CD4-positive, alpha-beta memory T cell (primary cell): Measurements from ENCODE around the gene FZR1. TPM values are rescaled to one million over a fixed set of nuclear protein-coding genes. Genes with fewer than 3 reads are reported as not detected.

Experiments used
- CTCF ChIA-PET: fragments of 350-600 bp; sonication (Branson Sonifier 250); formaldehyde crosslinking; loops from one replicate; lab custom pipeline; 2021; ENCODE audit warnings: inconsistent platforms; ENCODE audit not compliant: partially characterized antibody; lab: Charles Lee
- POLR2A ChIA-PET: fragments of 350-600 bp; sonication (Branson Sonifier 250); formaldehyde crosslinking; loops from one replicate; lab custom pipeline; 2021; ENCODE audit not compliant: partially characterized antibody; lab: Charles Lee
- DNase-seq, 5 donors: peaks; one replicate each; pipeline versions ENCODE4 v3.0.0 to v3.0.0-alpha.2; 2020 to 2022; ENCODE audit warnings: mixed read lengths in 1 of 5
- H3K27ac ChIP-seq: one replicate; pipeline ENCODE4 v1.7.0; 2013; ENCODE audit warnings: low read depth, low read length
- H3K27me3 ChIP-seq: 2 replicates; pipeline ENCODE4 v1.7.0; 2013; ENCODE audit warnings: mild to moderate bottlenecking, low read length, moderate library complexity; ENCODE audit not compliant: insufficient read depth
- H3K36me3 ChIP-seq: 2 replicates; pipeline ENCODE4 v1.7.0; 2013; ENCODE audit warnings: mild to moderate bottlenecking, low read length, moderate library complexity; ENCODE audit not compliant: insufficient read depth
- H3K4me1 ChIP-seq: 2 replicates; pipeline ENCODE4 v1.7.0; 2013; ENCODE audit warnings: mild to moderate bottlenecking, low read length, moderate library complexity; ENCODE audit not compliant: insufficient read depth
- H3K4me3 ChIP-seq, 2 donors: one replicate each; pipeline ENCODE4 v1.7.0; 2013; ENCODE audit warnings: low read length in 2 of 2, mild to moderate bottlenecking in 1 of 2
- H3K9me3 ChIP-seq, 2 donors: one replicate each; pipeline ENCODE4 v1.7.0; 2013; ENCODE audit warnings: low read length in 2 of 2, control low read depth in 1 of 2; ENCODE audit not compliant: control insufficient read depth in 1 of 2
- H3K27ac Mint-ChIP-seq, 7 donors: one replicate each; pipeline ENCODE4 v1.8.0; 2020 to 2021; ENCODE audit warnings: mixed read lengths in 7 of 7, mild to moderate bottlenecking in 6 of 7, inconsistent platforms in 3 of 7, moderate library complexity in 3 of 7
- H3K27me3 Mint-ChIP-seq, 2 donors: one replicate each; pipeline ENCODE4 v1.8.0; 2020 to 2021; ENCODE audit warnings: mixed read lengths in 2 of 2
- H3K36me3 Mint-ChIP-seq, 2 donors: one replicate each; pipeline ENCODE4 v1.8.0; 2020 to 2021; ENCODE audit warnings: mixed read lengths in 2 of 2, inconsistent platforms in 1 of 2, mild to moderate bottlenecking in 1 of 2
- H3K4me1 Mint-ChIP-seq, 4 donors: one replicate each; pipeline ENCODE4 v1.8.0; 2020 to 2021; ENCODE audit warnings: mixed read lengths in 4 of 4, mild to moderate bottlenecking in 1 of 4
- H3K4me3 Mint-ChIP-seq, 8 donors: one replicate each; pipeline ENCODE4 v1.8.0; 2020 to 2021; ENCODE audit warnings: mixed read lengths in 8 of 8, mild to moderate bottlenecking in 7 of 8, moderate library complexity in 6 of 8, inconsistent platforms in 3 of 8
- H3K9me3 Mint-ChIP-seq, 8 donors: one replicate each; pipeline ENCODE4 v1.8.0; 2020 to 2021; ENCODE audit warnings: mixed read lengths in 8 of 8, mild to moderate bottlenecking in 5 of 8, inconsistent platforms in 3 of 8, moderate library complexity in 1 of 8
- intact Hi-C: fragments of 100-400 bp; cut with micrococcal nuclease; formaldehyde crosslinking; loops from one replicate; pipeline ENCODE4 v1.15.1; 2023
- polyA plus RNA-seq, 2 donors: library from polyadenylated mRNA; unstranded; fragments of 300-500 nt; fragmentation: Illumina TruSeq; gene quantifications; one replicate each; pipeline ENCODE4 v1.2.3, GENCODE V29; 2021
- total RNA-seq, 2 experiments: library from RNA; stranded (reverse); gene quantifications; one replicate each; pipeline ENCODE4 v1.2.3, GENCODE V29; 2021

The FZR1 gene
- total and polyA plus RNA-seq, 4 experiments from 2014 or later, result 7.1 to 73.7 (median 44.7) TPM

- Histone ChIP-seq H3K4me3 (no peak overlapping the region), H3K4me1 (no peaks in the 10 kb centered on the region), H3K27me3 (no peaks in the 10 kb centered on the region), H3K27ac (no peak overlapping the region), H3K9me3 (no peaks in the 10 kb centered on the region), H3K36me3 (peaks cover 37% of the 10 kb centered on the region)
- intact Hi-C loops, result no loop called here
- Mint-ChIP-seq H3K36me3 (peaks cover 8 to 26% of the 10 kb centered on the region in 2 donors), H3K27ac (peak overlapping the region in 1 of 7 donors; percentile 17), H3K27me3 (no peaks in the 10 kb centered on the region), H3K9me3 (no peaks in the 10 kb centered on the region), H3K4me1 (peaks cover 5 to 20% (median 6%) of the 10 kb centered on the region in 4 donors), H3K4me3 (no peak overlapping the region)
- no peak for DNase-seq
- CTCF ChIA-PET, result interaction anchor here (0.6 to 1.3 kb wide), 2 partner anchors 44 to 833 kb away, joined by 3 to 4 read pairs; no protein-coding TSS in a partner anchor
- POLR2A ChIA-PET, result interaction anchor here (0.5 to 0.9 kb wide), 3 partner anchors 17 to 36 kb away, joined by 3 to 4 read pairs (median 3); no protein-coding TSS in a partner anchor
These were observed 16.6 kb downstream of the FZR1 start for GRCh38 chr19:3522421-3523360.

- peaks cover 4 to 15% (median 6%) of the 10 kb centered on the region in 4 donors for H3K4me1 Mint-ChIP-seq
- Histone ChIP-seq H3K27me3 (no peaks in the 10 kb centered on the region), H3K36me3 (peaks cover 38% of the 10 kb centered on the region), H3K4me1 (no peaks in the 10 kb centered on the region), H3K4me3 (no peak overlapping the region), H3K9me3 (no peaks in the 10 kb centered on the region), H3K27ac (no peak overlapping the region)
- ChIA-PET POLR2A (interaction anchor here (0.9 kb wide), 1 partner anchor 22 kb away, joined by 3 read pairs; no protein-coding TSS in a partner anchor), CTCF (no interaction called here)
- no peaks in the 10 kb centered on the region for H3K27me3 Mint-ChIP-seq
- intact Hi-C loops, result no loop called here
- H3K36me3 Mint-ChIP-seq, result peaks cover 8 to 25% of the 10 kb centered on the region in 2 donors
- H3K4me3 Mint-ChIP-seq, result no peak overlapping the region
- DNase-seq, result no peak
- H3K9me3 Mint-ChIP-seq, result no peaks in the 10 kb centered on the region
- H3K27ac Mint-ChIP-seq, result no peak overlapping the region
These were observed 17.4 kb downstream of the FZR1 start for GRCh38 chr19:3523361-3524077.

- H3K36me3 Mint-ChIP-seq, result peaks cover 8 to 21% of the 10 kb centered on the region in 2 donors
- ChIA-PET CTCF (no interaction called here), POLR2A (no interaction called here)
These were observed 18.1 kb downstream of the FZR1 start for GRCh38 chr19:3524078-3524842.

GRCh38 chr19:3524904-3525451, 18.9 kb downstream of the FZR1 start:
- H3K4me3 ChIP-seq, result no peak overlapping the region
- H3K4me3 Mint-ChIP-seq, result no peak overlapping the region
- no peaks in the 10 kb centered on the region for H3K27me3 ChIP-seq
- peaks cover 4 to 10% (median 5%) of the 10 kb centered on the region in 4 donors for H3K4me1 Mint-ChIP-seq
- intact Hi-C loops, result no loop called here
- ChIA-PET CTCF (no interaction called here), POLR2A (no interaction called here)
- no peaks in the 10 kb centered on the region for H3K4me1 ChIP-seq
- DNase-seq, result no peak
- H3K36me3 Mint-ChIP-seq, result peaks cover 8 to 21% of the 10 kb centered on the region in 2 donors
- H3K9me3 ChIP-seq, result no peaks in the 10 kb centered on the region
- H3K27ac Mint-ChIP-seq, result no peak overlapping the region
- no peaks in the 10 kb centered on the region for H3K27me3 Mint-ChIP-seq
- no peak overlapping the region for H3K27ac ChIP-seq
- peaks cover 33% of the 10 kb centered on the region for H3K36me3 ChIP-seq
- H3K9me3 Mint-ChIP-seq, result no peaks in the 10 kb centered on the region

More at GRCh38 chr19:3524078-3524842, 18.1 kb downstream of the FZR1 start:
- Histone ChIP-seq H3K27ac (no peak overlapping the region), H3K9me3 (no peaks in the 10 kb centered on the region), H3K4me3 (no peak overlapping the region), H3K4me1 (no peaks in the 10 kb centered on the region), H3K27me3 (no peaks in the 10 kb centered on the region), H3K36me3 (peaks cover 33% of the 10 kb centered on the region)
- DNase-seq, result no peak
- H3K9me3 Mint-ChIP-seq, result no peaks in the 10 kb centered on the region
- H3K4me3 Mint-ChIP-seq, result no peak overlapping the region
- H3K27me3 Mint-ChIP-seq, result no peaks in the 10 kb centered on the region
- H3K27ac Mint-ChIP-seq, result no peak overlapping the region
- H3K4me1 Mint-ChIP-seq, result peaks cover 4 to 10% (median 5%) of the 10 kb centered on the region in 4 donors
- intact Hi-C loops, result no loop called here

- no peaks in the 10 kb centered on the region for H3K9me3 Mint-ChIP-seq
- no peak for DNase-seq
- Histone ChIP-seq H3K4me3 (no peak overlapping the region), H3K4me1 (no peaks in the 10 kb centered on the region), H3K27ac (no peak overlapping the region), H3K27me3 (no peaks in the 10 kb centered on the region), H3K36me3 (peaks cover 44% of the 10 kb centered on the region), H3K9me3 (no peaks in the 10 kb centered on the region)
- peaks cover 0 to 3% (median under 1%) of the 10 kb centered on the region in 4 donors for H3K4me1 Mint-ChIP-seq
- peaks cover 8 to 21% of the 10 kb centered on the region in 2 donors for H3K36me3 Mint-ChIP-seq
- no peaks in the 10 kb centered on the region for H3K27me3 Mint-ChIP-seq
- POLR2A ChIA-PET, result interaction anchor here (0.8 to 2.1 kb wide), 2 partner anchors 9 to 30 kb away, joined by 3 to 8 read pairs; partner anchors contain the start of gene MFSD12
- CTCF ChIA-PET, result no interaction called here
- intact Hi-C loops, result no loop called here
- no peak overlapping the region for H3K4me3 Mint-ChIP-seq
- H3K27ac Mint-ChIP-seq, result peak overlapping the region in 1 of 7 donors; percentile 55
These were observed 20.6 kb downstream of the FZR1 start for GRCh38 chr19:3526507-3527237.

GRCh38 chr19:3527238-3527910, 21.3 kb downstream of the FZR1 start:
- H3K4me3 Mint-ChIP-seq, result no peak overlapping the region
- ChIA-PET POLR2A (interaction anchor here (0.8 to 2.1 kb wide), 2 partner anchors 9 to 30 kb away, joined by 3 to 8 read pairs; partner anchors contain the start of gene MFSD12), CTCF (no interaction called here)
- no peaks in the 10 kb centered on the region for H3K9me3 Mint-ChIP-seq
- intact Hi-C loops, result no loop called here
- H3K27me3 Mint-ChIP-seq, result no peaks in the 10 kb centered on the region
- Histone ChIP-seq H3K27me3 (no peaks in the 10 kb centered on the region), H3K4me1 (no peaks in the 10 kb centered on the region), H3K27ac (no peak overlapping the region), H3K36me3 (peaks cover 48% of the 10 kb centered on the region), H3K9me3 (no peaks in the 10 kb centered on the region), H3K4me3 (no peak overlapping the region)
- peaks cover 0 to 1% (median 0%) of the 10 kb centered on the region in 4 donors for H3K4me1 Mint-ChIP-seq
- H3K27ac Mint-ChIP-seq, result peak overlapping the region in 1 of 7 donors; percentile 55
- peaks cover 8 to 19% of the 10 kb centered on the region in 2 donors for H3K36me3 Mint-ChIP-seq
- no peak for DNase-seq
